H9 (cell line): Measurements from ENCODE around the gene CD59. TPM values are rescaled to one million over a fixed set of nuclear protein-coding genes. Genes with fewer than 3 reads are reported as not detected.

Experiments
- DNase-seq: peaks from one replicate; pipeline ENCODE4 v3.0.0-alpha.2; 2017
- H2AFZ ChIP-seq: one replicate; pipeline ENCODE4 v1.6.1; 2013; ENCODE audit warnings: mild to moderate bottlenecking, low read length, control low read depth, moderate library complexity
- H2AK5ac ChIP-seq: 2 replicates; pipeline ENCODE4 v1.6.1; 2013; ENCODE audit warnings: low read length, control low read depth, mixed read lengths; ENCODE audit not compliant: insufficient read length
- H2BK120ac ChIP-seq: one replicate; pipeline ENCODE4 v1.6.1; 2013; ENCODE audit warnings: low read depth, mild to moderate bottlenecking, low read length, control low read depth, inconsistent platforms; ENCODE audit not compliant: poor library complexity, severe bottlenecking
- H2BK12ac ChIP-seq: 2 replicates; pipeline ENCODE4 v1.6.1; 2013; ENCODE audit warnings: low read length, control low read depth, mixed read lengths, low read depth; ENCODE audit not compliant: insufficient read length
- H2BK15ac ChIP-seq: 2 replicates; pipeline ENCODE4 v1.6.1; 2013; ENCODE audit warnings: low read depth, low read length, control low read depth
- H2BK20ac ChIP-seq: one replicate; pipeline ENCODE4 v1.6.1; 2013; ENCODE audit warnings: low read depth, mild to moderate bottlenecking, low read length, control low read depth, inconsistent platforms; ENCODE audit not compliant: poor library complexity, severe bottlenecking
- H2BK5ac ChIP-seq: 2 replicates; pipeline ENCODE4 v1.6.1; 2013; ENCODE audit warnings: low read length, control low read depth, mixed read lengths; ENCODE audit not compliant: insufficient read length
- H3K14ac ChIP-seq: 2 replicates; pipeline ENCODE4 v1.6.1; 2013; ENCODE audit warnings: low read length, control low read depth; ENCODE audit not compliant: insufficient read depth
- H3K18ac ChIP-seq: 2 replicates; pipeline ENCODE4 v1.6.1; 2013; ENCODE audit warnings: low read depth, mild to moderate bottlenecking, mixed read lengths, low read length, control low read depth; ENCODE audit not compliant: insufficient read length
- H3K23ac ChIP-seq: 2 replicates; pipeline ENCODE4 v1.6.1; 2013; ENCODE audit warnings: low read length, control low read depth, mixed read lengths, low read depth; ENCODE audit not compliant: insufficient read length
- H3K23me2 ChIP-seq: 2 replicates; pipeline ENCODE4 v1.6.1; 2013; ENCODE audit warnings: low read depth, mild to moderate bottlenecking, mixed read lengths, low read length, control low read depth; ENCODE audit not compliant: insufficient read length, poor library complexity, severe bottlenecking
- H3K27ac ChIP-seq: 2 replicates; pipeline ENCODE4 v1.5.1; 2013; ENCODE audit warnings: low read length, control low read depth, mixed read lengths, low read depth; ENCODE audit not compliant: insufficient read length
- H3K27me3 ChIP-seq: 2 replicates; pipeline ENCODE4 v1.6.1; 2013; ENCODE audit warnings: low read length, control low read depth, inconsistent platforms; ENCODE audit not compliant: insufficient read depth
- H3K4ac ChIP-seq: 2 replicates; pipeline ENCODE4 v1.6.1; 2013; ENCODE audit warnings: low read depth, mild to moderate bottlenecking, control low read depth, inconsistent platforms, low read length, moderate library complexity
- H3K4me1 ChIP-seq: 2 replicates; pipeline ENCODE4 v1.6.1; 2013; ENCODE audit warnings: low read length, control low read depth, inconsistent platforms; ENCODE audit not compliant: insufficient read depth
- H3K4me2 ChIP-seq: 2 replicates; pipeline ENCODE4 v1.6.1; 2013; ENCODE audit warnings: low read length, control low read depth, mixed read lengths; ENCODE audit not compliant: insufficient read length, insufficient read depth
- H3K56ac ChIP-seq: 2 replicates; pipeline ENCODE4 v1.6.1; 2013; ENCODE audit warnings: low read depth, mild to moderate bottlenecking, mixed read lengths, low read length, control low read depth; ENCODE audit not compliant: insufficient read length
- H3K79me1 ChIP-seq: 2 replicates; pipeline ENCODE4 v1.6.1; 2013; ENCODE audit warnings: low read depth, mild to moderate bottlenecking, moderate library complexity, low read length, control low read depth, inconsistent platforms; ENCODE audit not compliant: insufficient read depth, poor library complexity, severe bottlenecking
- H3K79me2 ChIP-seq: 2 replicates; pipeline ENCODE4 v1.6.1; 2013; ENCODE audit warnings: low read length, control low read depth, inconsistent platforms; ENCODE audit not compliant: insufficient read depth
- H3K9ac ChIP-seq: 2 replicates; pipeline ENCODE4 v1.6.1; 2013; ENCODE audit warnings: low read length, control low read depth, mixed read lengths; ENCODE audit not compliant: insufficient read length; ENCODE audit errors: extremely low read depth
- H3K9me3 ChIP-seq: one replicate; pipeline ENCODE4 v1.6.1; 2013; ENCODE audit warnings: low read depth, low read length, inconsistent platforms; ENCODE audit not compliant: control insufficient read depth
- H3T11ph ChIP-seq: one replicate; pipeline ENCODE4 v1.6.1; 2013; ENCODE audit warnings: mild to moderate bottlenecking, low read length, control low read depth, inconsistent platforms
- H4K20me1 ChIP-seq: one replicate; pipeline ENCODE4 v1.6.1; 2013; ENCODE audit not compliant: control insufficient read depth, insufficient read length, insufficient read depth
- H4K5ac ChIP-seq: 2 replicates; pipeline ENCODE4 v1.6.1; 2013; ENCODE audit warnings: low read depth, mild to moderate bottlenecking, mixed read lengths, low read length, control low read depth; ENCODE audit not compliant: insufficient read length
- H4K8ac ChIP-seq: replicated peaks from 2 replicates; pipeline ENCODE4 v1.6.1; 2013; ENCODE audit warnings: low read length, control low read depth, mixed read lengths, low read depth; ENCODE audit not compliant: insufficient read length
- H4K91ac ChIP-seq: 2 replicates; pipeline ENCODE4 v1.6.1; 2013; ENCODE audit warnings: low read depth, mild to moderate bottlenecking, moderate library complexity, mixed read lengths, low read length, control low read depth; ENCODE audit not compliant: insufficient read length
- H3K27ac Mint-ChIP-seq, 3 experiments: 2 replicates in 2 of 3; 3 replicates in 1 of 3; pipeline ENCODE4 v1.8.0; 2020 to 2021; ENCODE audit warnings: mixed read lengths in 3 of 3, mild to moderate bottlenecking in 1 of 3, moderate library complexity in 1 of 3
- H3K27me3 Mint-ChIP-seq: 2 replicates; pipeline ENCODE4 v1.8.0; 2021; ENCODE audit warnings: low read depth, mild to moderate bottlenecking, moderate library complexity, mixed read lengths
- H3K36me3 Mint-ChIP-seq, 3 experiments: 2 replicates in 2 of 3; 3 replicates in 1 of 3; pipeline ENCODE4 v1.8.0; 2020 to 2021; ENCODE audit warnings: low read depth in 3 of 3, mixed read lengths in 3 of 3; ENCODE audit not compliant: insufficient read depth in 1 of 3
- H3K4me1 Mint-ChIP-seq, 2 experiments: 2 replicates each; pipeline ENCODE4 v1.8.0; 2020; ENCODE audit warnings: mixed read lengths in 2 of 2
- H3K4me3 Mint-ChIP-seq, 2 experiments: 2 replicates in 1 of 2; 3 replicates in 1 of 2; pipeline ENCODE4 v1.8.0; 2020 to 2021; ENCODE audit warnings: mild to moderate bottlenecking in 2 of 2, mixed read lengths in 2 of 2, moderate library complexity in 1 of 2
- H3K9me3 Mint-ChIP-seq, 2 experiments: 2 replicates in 1 of 2; 3 replicates in 1 of 2; pipeline ENCODE4 v1.8.0; 2020; ENCODE audit warnings: mild to moderate bottlenecking in 2 of 2, mixed read lengths in 2 of 2, moderate library complexity in 1 of 2
- CTCF ChIP-seq: fragments of 200-600 bp; sonication (generic); conservative IDR thresholded peaks from 3 replicates; pipeline ENCODE4 v1.8.0; 2021; ENCODE audit warnings: antibody characterized with exemption, mild to moderate bottlenecking
- WGBS: extraction: QIAGEN DNeasy Blood & Tissue Kit; methylation state at CpG from one replicate; pipeline ENCODE4 v1.1.7; 2013; ENCODE audit warnings: missing lambda C conversion rate, low lambda C conversion rate, mixed read lengths; ENCODE audit not compliant: insufficient read length; ENCODE audit errors: extremely low coverage; 5-methylcytosine and 5-hydroxymethylcytosine counted together
- total RNA-seq: library from RNA; stranded (reverse); gene quantifications from 2 replicates; pipeline ENCODE4 v1.2.1, GENCODE V29; 2021

CD59 gene
- total RNA-seq, 1 experiment from 2014 or later = 91.5 TPM

- H3K27ac Mint-ChIP-seq = no peak overlapping the region
- H3K4ac ChIP-seq = no peak overlapping the region
Measured at GRCh38 chr11:33767624-33768023, 31.4 kb upstream of the CD59 start.

More at GRCh38 chr11:33767624-33768023, 31.4 kb upstream of the CD59 start:
- no peaks in the 10 kb centered on the region; the same call in 1 of the 2 replicates for H3K79me2 ChIP-seq
- no peak overlapping the region for H4K91ac ChIP-seq
- DNase-seq = no peak
- no peak overlapping the region for H2BK5ac ChIP-seq
- peaks cover 2% of the 10 kb centered on the region for H3K79me1 ChIP-seq
- Mint-ChIP-seq H3K36me3 (peaks cover 6 to 29% (median 29%) of the 10 kb centered on the region in 3 experiments; a peak in 6 of 7 replicates), H3K4me1 (peaks cover 5 to 6% of the 10 kb centered on the region in 2 experiments), H3K9me3 (no peaks in the 10 kb centered on the region), H3K4me3 (no peak overlapping the region), H3K27me3 (peaks cover 2% of the 10 kb centered on the region)
- H2BK12ac ChIP-seq = no peak overlapping the region
- H3K9me3 ChIP-seq = no peaks in the 10 kb centered on the region
- no peaks in the 10 kb centered on the region for H3K23me2 ChIP-seq
- H4K20me1 ChIP-seq = no peaks in the 10 kb centered on the region
- H2BK20ac ChIP-seq = no peak overlapping the region
- H3K23ac ChIP-seq = no peak overlapping the region
- no peak overlapping the region for H3K4me2 ChIP-seq
- no peak overlapping the region for H2AFZ ChIP-seq
- no CpG with 5 or more reads among the region's 4 CpGs for WGBS
- no peak overlapping the region for H4K8ac ChIP-seq
- no peaks in the 10 kb centered on the region for H3K4me1 ChIP-seq
- no peak overlapping the region for H3K56ac ChIP-seq
- H2AK5ac ChIP-seq = no peak overlapping the region
- no peak overlapping the region for H3K9ac ChIP-seq
- no peak overlapping the region for H2BK120ac ChIP-seq
- no peak overlapping the region for H3K27ac ChIP-seq
- H4K5ac ChIP-seq = no peak overlapping the region
- no peak overlapping the region for H3K18ac ChIP-seq
- no peak for TF ChIP-seq CTCF
- H2BK15ac ChIP-seq = no peak overlapping the region
- no peak overlapping the region for H3T11ph ChIP-seq
- H3K14ac ChIP-seq = no peak overlapping the region
- no peaks in the 10 kb centered on the region for H3K27me3 ChIP-seq
